Coronary artery (tissue), 2 donors: Measurements from ENCODE around the gene RBPJ.

Experiments
- DNase-seq: peaks from one replicate; pipeline ENCODE4 v3.0.0-alpha.2; 2017; ENCODE audit warnings: low spot score
- H3K27ac ChIP-seq, 2 donors: fragments of 200-600 bp; sonication (generic); one replicate each; pipeline ENCODE4 v1.5.1; 2016 to 2019
- H3K4me3 ChIP-seq: fragments of 200-600 bp; sonication (generic); 2 replicates; pipeline ENCODE4 v1.5.1; 2016; ENCODE audit warnings: mild to moderate bottlenecking, moderate library complexity
- TF ChIP-seq, protein P1 (sequence below): fragments of 200-600 bp; sonication (generic); IDR thresholded peaks from one replicate; pipeline ENCODE4 v1.5.1; 2019; ENCODE audit warnings: antibody characterized with exemption

Gene RBPJ

DNA sequence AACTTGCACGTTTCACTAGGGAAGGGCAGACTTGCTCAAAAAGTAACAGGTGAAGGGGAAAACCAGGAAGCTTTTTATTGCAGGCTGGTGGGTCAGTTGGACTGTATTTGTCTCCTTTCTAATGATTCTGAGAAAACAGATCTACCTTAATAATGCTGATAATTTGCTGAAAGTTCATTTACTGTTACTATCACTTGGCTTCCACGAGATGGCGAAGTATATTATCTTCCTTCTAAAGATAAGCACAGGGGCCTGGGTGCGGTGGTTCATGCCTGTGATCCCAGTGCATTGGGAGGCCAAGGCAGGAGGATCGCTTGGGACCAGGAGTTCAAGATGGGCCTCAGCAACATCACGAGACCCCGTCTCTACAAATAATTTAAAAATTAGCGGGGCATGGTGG, 153.1 kb downstream of the RBPJ start:
- TF ChIP-seq, protein P1, sequence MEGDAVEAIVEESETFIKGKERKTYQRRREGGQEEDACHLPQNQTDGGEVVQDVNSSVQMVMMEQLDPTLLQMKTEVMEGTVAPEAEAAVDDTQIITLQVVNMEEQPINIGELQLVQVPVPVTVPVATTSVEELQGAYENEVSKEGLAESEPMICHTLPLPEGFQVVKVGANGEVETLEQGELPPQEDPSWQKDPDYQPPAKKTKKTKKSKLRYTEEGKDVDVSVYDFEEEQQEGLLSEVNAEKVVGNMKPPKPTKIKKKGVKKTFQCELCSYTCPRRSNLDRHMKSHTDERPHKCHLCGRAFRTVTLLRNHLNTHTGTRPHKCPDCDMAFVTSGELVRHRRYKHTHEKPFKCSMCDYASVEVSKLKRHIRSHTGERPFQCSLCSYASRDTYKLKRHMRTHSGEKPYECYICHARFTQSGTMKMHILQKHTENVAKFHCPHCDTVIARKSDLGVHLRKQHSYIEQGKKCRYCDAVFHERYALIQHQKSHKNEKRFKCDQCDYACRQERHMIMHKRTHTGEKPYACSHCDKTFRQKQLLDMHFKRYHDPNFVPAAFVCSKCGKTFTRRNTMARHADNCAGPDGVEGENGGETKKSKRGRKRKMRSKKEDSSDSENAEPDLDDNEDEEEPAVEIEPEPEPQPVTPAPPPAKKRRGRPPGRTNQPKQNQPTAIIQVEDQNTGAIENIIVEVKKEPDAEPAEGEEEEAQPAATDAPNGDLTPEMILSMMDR: no peak

DNA sequence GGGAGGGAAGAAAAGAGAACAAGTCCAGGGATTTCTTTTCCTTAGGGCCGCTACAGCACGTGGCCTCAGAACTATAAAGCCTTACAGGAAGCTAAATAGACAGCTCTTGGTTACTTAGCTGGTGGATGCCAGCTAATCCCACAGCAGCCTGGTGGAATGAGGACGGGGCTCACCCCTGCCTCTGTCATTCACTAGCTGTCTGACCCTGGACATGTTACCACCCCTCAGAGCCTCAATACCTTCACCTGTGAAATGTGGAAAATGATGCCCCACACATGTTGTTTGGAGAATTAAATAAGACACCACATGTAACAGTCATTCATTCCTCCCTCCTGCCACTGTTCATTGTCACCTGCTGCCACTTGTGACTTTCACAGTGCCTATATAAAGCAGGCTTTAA, 153.7 kb downstream of the RBPJ start:
- TF ChIP-seq, protein P1: no peak
- H3K27ac ChIP-seq: no peak overlapping the region
- no peak overlapping the region for H3K4me3 ChIP-seq
- peak; percentile 21 for DNase-seq

More for the DNA sequence above, 153.1 kb downstream of the RBPJ start:
- Histone ChIP-seq H3K4me3 (no peak overlapping the region), H3K27ac (no peak overlapping the region)
- peak; percentile 40 for DNase-seq

DNA sequence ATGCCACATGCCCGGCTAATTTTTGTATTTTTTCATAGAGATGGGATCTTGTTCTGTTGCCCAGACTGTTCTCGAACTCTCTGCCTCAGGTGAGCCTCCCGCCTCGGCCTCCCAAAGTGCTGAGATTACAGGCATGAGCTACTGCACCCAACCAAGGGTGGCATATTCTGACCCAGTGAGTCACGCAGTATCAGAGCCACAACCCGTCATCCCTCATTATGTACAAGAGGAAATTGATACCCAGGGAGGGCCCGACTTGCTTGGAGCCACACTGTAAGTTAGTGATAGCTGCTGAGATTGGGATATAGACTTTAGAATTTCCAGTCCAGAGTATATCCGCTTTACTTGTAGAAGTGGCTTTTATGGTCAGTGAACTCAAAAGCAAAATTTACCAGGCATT, 154.9 kb downstream of the RBPJ start:
- H3K4me3 ChIP-seq: no peak overlapping the region
- DNase-seq: no peak
- no peak overlapping the region for H3K27ac ChIP-seq
- TF ChIP-seq, protein P1: no peak

DNA sequence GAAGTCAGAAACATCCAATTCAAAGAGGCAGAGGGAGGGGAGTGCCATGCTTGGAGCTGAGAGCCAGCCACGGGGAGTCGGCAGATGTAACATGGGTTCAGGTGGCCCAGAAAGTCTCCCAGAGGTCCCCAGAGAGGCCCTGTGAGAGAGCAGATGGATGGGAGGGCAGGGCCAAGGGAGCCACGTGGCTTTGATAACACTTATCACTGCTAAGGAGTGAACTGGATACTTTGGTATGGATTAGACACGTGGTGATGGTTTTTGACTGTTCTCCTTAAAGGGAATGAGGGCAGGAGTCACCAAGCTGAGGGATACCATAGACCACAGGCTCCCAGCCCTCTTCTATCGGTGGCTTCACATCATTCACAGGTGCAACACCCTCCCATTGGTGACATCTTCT, 155.7 kb downstream of the RBPJ start:
- Histone ChIP-seq H3K27ac (no peak overlapping the region), H3K4me3 (no peak overlapping the region)
- DNase-seq: no peak
- TF ChIP-seq, protein P1: no peak

DNA sequence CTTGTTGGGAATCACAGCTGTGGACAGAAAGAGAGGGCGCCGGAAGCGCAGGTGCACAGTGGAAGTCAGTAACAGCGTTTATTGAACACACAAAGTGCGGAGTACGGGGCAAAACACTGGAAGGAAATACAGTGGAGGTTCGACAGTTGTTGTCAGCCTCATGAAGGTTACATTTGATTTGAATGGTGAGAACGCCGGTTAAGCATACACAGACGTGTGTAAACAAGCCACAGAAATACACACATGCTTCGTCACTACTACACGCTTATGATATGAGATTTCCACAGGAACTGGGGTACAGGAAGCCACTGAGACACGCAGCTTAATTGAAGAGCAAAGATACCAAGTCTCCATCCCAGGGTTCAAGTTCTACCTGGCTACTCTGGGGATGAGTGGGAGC, 157.5 kb downstream of the RBPJ start:
- H3K27ac ChIP-seq: no peak overlapping the region
- DNase-seq: no peak
- TF ChIP-seq, protein P1: no peak
- no peak overlapping the region for H3K4me3 ChIP-seq

DNA sequence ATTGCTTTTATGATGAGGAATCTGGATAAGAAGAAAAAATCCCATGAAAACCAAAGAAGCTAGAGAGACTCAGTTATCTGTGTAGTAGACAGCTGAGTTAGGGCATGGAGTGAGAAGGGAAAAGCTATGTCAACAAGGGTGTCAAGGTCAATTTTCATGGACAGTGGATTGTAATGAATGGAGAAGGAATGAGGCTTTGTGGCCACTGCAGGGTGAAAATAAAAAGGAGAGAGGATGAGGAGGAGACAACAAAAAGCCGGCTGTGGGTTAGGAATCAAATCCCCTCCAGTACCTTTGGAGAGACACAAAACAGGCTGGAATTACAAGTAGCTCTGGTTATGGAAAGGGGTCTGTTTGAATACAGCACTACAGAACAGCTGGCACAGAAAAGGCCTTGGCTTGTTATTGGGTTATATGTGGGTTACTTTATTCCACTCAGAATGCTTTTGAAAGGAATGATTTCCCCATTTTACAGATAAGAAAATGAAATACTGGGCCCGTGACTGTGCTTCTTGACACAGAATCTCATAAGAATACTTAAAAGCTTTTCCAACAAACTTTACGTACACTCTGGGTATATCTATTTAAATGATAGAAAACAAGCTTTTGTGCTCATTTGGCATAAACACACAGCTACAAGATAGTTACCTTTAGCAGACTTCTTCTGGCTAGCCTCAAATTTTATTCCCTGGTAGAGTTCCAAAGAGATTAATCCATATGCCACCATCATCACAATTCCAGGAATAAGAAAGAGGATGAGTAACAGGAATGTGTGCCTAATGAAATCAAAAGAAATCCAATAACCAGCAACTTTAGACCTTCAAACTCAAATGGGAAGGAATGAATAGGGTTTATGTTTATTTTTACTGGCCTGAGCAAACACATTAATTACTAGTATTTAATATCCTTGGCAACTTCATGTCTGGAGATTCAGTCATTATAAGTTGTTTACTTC, 162.0 kb downstream of the RBPJ start:
- DNase-seq: no peak
- Histone ChIP-seq H3K27ac (no peak overlapping the region), H3K4me3 (no peak overlapping the region)
- TF ChIP-seq, protein P1: no peak

DNA sequence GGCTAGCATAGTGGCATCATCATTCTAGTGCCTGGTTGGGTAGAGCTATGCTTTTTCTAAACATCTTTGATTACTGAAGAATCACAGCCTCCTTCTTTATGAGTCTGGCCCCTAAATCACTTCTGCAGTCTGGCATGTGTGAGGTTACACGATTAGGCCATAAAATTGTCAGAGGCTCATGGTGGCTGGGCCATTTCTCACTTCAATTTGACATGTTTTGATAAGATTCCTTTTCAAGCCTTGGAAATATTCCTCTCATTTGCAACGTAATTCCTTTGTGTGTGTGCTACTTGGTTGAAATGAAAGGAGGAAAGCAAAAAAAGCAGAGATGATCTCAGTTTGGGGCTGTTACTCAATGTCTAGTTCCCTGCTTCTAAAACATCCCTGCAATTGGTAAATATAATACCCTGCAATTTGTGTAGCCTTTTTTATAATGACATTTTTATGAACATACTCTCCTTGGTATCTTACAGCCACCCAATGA, 163.3 kb downstream of the RBPJ start:
- no peak overlapping the region for H3K27ac ChIP-seq
- no peak for DNase-seq
- TF ChIP-seq, protein P1: no peak
- H3K4me3 ChIP-seq: no peak overlapping the region
